Ovary (tissue), 9 donors: Measurements from ENCODE around the gene INSIG2. TPM values are rescaled to one million over a fixed set of nuclear protein-coding genes. Genes with fewer than 3 reads are reported as not detected.

Experiments
- DNase-seq, 5 donors: peaks; one replicate each; pipeline ENCODE4 v3.0.0-alpha.2; 2019 to 2020
- H3K27ac ChIP-seq, 2 donors: fragments of 200-600 bp; one replicate each; pipeline versions ENCODE4 v1.5.1 to v1.8.0; 2019 to 2022
- H3K27me3 ChIP-seq: fragments of 200-600 bp; one replicate; pipeline ENCODE4 v1.8.0; 2022
- H3K36me3 ChIP-seq: fragments of 200-600 bp; sonication (generic); one replicate; pipeline ENCODE4 v1.5.1; 2019
- H3K4me1 ChIP-seq: one replicate; pipeline ENCODE4 v1.8.1; 2013; ENCODE audit warnings: mild to moderate bottlenecking, moderate library complexity; ENCODE audit not compliant: insufficient read depth
- H3K4me3 ChIP-seq: fragments of 200-600 bp; sonication (generic); one replicate; pipeline ENCODE4 v1.5.1; 2017
- H3K9me3 ChIP-seq, 2 donors: fragments of 200-600 bp in 1 of 2; sonication (generic) in 1 of 2; one replicate each; pipeline versions ENCODE4 v1.5.1 to v1.8.1; 2013 to 2019; ENCODE audit warnings: mild to moderate bottlenecking in 1 of 2, moderate library complexity in 1 of 2
- CTCF ChIP-seq, 3 donors: fragments of 450-650 bp in 2 of 3; fragments of 200-600 bp in 1 of 3; IDR thresholded peaks; one replicate each; pipeline versions ENCODE4 v1.5.1 to v1.8.0; 2016 to 2022; ENCODE audit warnings: antibody characterized with exemption in 3 of 3, mild to moderate bottlenecking in 1 of 3
- EP300 ChIP-seq: sonication (generic); formaldehyde crosslinking; IDR thresholded peaks from one replicate; pipeline ENCODE4 v1.6.1; 2017; ENCODE audit warnings: antibody characterized with exemption
- POLR2A ChIP-seq: fragments of 450-650 bp; IDR thresholded peaks from one replicate; pipeline ENCODE4 v1.6.1; 2017; ENCODE audit warnings: antibody characterized with exemption, mild to moderate bottlenecking, moderate library complexity
- WGBS, 3 donors: extraction: QIAGEN DNeasy Blood & Tissue Kit in 1 of 3; methylation state at CpG; one replicate each; pipeline versions ENCODE4 v1.1.5 to v1.1.7; 2013 to 2017; 5-methylcytosine and 5-hydroxymethylcytosine counted together
- intact Hi-C, 4 donors: fragments of 100-400 bp; cut with DNase I; formaldehyde crosslinking; loops; one replicate each; pipeline versions ENCODE4 v1.11.0 to v1.15.1; 2022 to 2023
- polyA plus RNA-seq, 2 donors: library from polyadenylated mRNA; stranded (reverse); fragments of 200-250 nt in 1 of 2; fragments of 350-450 nt in 1 of 2; fragmentation: Illumina TruSeq in 1 of 2; extraction: RNeasy Lipid Tissue Mini Kit (QIAGEN cat#74804) in 1 of 2; gene quantifications; one replicate each; pipeline ENCODE4 v1.2.3, GENCODE V29; 2013 to 2014
- total RNA-seq, 7 donors: library from RNA; depleted of rRNA in 2 of 7; stranded (reverse); fragments of >200 nt in 2 of 7; fragmentation: NEBNext Ultra II Directional in 3 of 7; extraction: Animal tissue kit (Norgen Biotek cat#: 25700) in 3 of 7; gene quantifications; one replicate each; pipeline versions ENCODE4 v1.1.0 to v1.2.4, GENCODE V29; 2016 to 2023
- donor health status: DM: no; HTN: no; CAD: no; lungs with moderate emphysema.
- donor health status: DM: no; HTN: no; CAD: no.
- donor health status: Bipolar disorder and iron deficiency.
- donor health status: DM: yes; HTN: yes; CAD: no.
- donor health status: DM: no; HTN: no; CAD: no.
- donor health status: DM: yes; HTN: yes; CAD: no.

The INSIG2 gene
- total and polyA plus RNA-seq, 9 donors, result 10.9 to 20.3 (median 16.6) TPM

GRCh38 chr2:118095610-118096009, 7.3 kb downstream of the INSIG2 start:
- intact Hi-C loops, result no loop called here
- DNase-seq, result no peak
- no peak for TF ChIP-seq EP300
- no peak for TF ChIP-seq POLR2A
- no peak for TF ChIP-seq CTCF (IDR thresholded peaks at IDR 0.05)
- Histone ChIP-seq H3K4me1 (peaks cover 1% of the 10 kb centered on the region), H3K4me3 (no peak overlapping the region), H3K27ac (no peak overlapping the region), H3K27me3 (no peaks in the 10 kb centered on the region), H3K9me3 (no peaks in the 10 kb centered on the region), H3K36me3 (no peaks in the 10 kb centered on the region)
- 48 to 72% (median 69%) methylated on average over 5 of the region's 5 CpGs for WGBS, 3 donors

GRCh38 chr2:118097657-118098056, 9.4 kb downstream of the INSIG2 start:
- DNase-seq, result no peak
- Histone ChIP-seq H3K9me3 (no peaks in the 10 kb centered on the region), H3K4me3 (no peak overlapping the region), H3K27me3 (no peaks in the 10 kb centered on the region), H3K4me1 (no peaks in the 10 kb centered on the region), H3K36me3 (no peaks in the 10 kb centered on the region), H3K27ac (no peak overlapping the region)
- WGBS, 3 donors, result 76 to 84% (median 79%) methylated on average over 4 of the region's 4 CpGs
- no peak for TF ChIP-seq CTCF (IDR thresholded peaks at IDR 0.05)
- TF ChIP-seq POLR2A, result no peak
- TF ChIP-seq EP300, result no peak
- intact Hi-C loops, result no loop called here

- intact Hi-C loops, result no loop called here
- no peak for DNase-seq
- WGBS, 3 donors, result 92 to 94% (median 93%) methylated on average over 1 of the region's 1 CpG
- Histone ChIP-seq H3K4me3 (no peak overlapping the region), H3K27me3 (no peaks in the 10 kb centered on the region), H3K27ac (no peak overlapping the region), H3K36me3 (no peaks in the 10 kb centered on the region), H3K4me1 (no peaks in the 10 kb centered on the region), H3K9me3 (no peaks in the 10 kb centered on the region)
- no peak for TF ChIP-seq POLR2A
- TF ChIP-seq EP300, result no peak
- TF ChIP-seq CTCF (IDR thresholded peaks at IDR 0.05), result no peak
These were observed 10.2 kb downstream of the INSIG2 start for GRCh38 chr2:118098307-118099030.

GRCh38 chr2:118102433-118103082, 14.3 kb downstream of the INSIG2 start:
- no peak for DNase-seq
- no peaks in the 10 kb centered on the region for H3K27me3 ChIP-seq
- H3K27ac ChIP-seq, result no peak overlapping the region
- 67 to 89% (median 85%) methylated on average over 6 of the region's 6 CpGs for WGBS, 3 donors
- H3K9me3 ChIP-seq, result no peaks in the 10 kb centered on the region
- no peak overlapping the region for H3K4me3 ChIP-seq
- intact Hi-C loops, result no loop called here
- no peaks in the 10 kb centered on the region for H3K4me1 ChIP-seq
- TF ChIP-seq CTCF (IDR thresholded peaks at IDR 0.05) (no peak), EP300 (no peak), POLR2A (no peak)
- H3K36me3 ChIP-seq, result no peaks in the 10 kb centered on the region
